Stimulated activated CD4-positive, alpha-beta T cell treated with anti-CD3 and anti-CD28 coated beads, Interleukin-4, amount 100 ng/mL, for 4 hours (primary cell): Measurements from ENCODE around the gene GARNL3.

Experiments used
- DNase-seq, 2 experiments: peaks; one replicate each; pipeline ENCODE4 v3.0.0-alpha.2; 2020

GARNL3 gene, protein sequence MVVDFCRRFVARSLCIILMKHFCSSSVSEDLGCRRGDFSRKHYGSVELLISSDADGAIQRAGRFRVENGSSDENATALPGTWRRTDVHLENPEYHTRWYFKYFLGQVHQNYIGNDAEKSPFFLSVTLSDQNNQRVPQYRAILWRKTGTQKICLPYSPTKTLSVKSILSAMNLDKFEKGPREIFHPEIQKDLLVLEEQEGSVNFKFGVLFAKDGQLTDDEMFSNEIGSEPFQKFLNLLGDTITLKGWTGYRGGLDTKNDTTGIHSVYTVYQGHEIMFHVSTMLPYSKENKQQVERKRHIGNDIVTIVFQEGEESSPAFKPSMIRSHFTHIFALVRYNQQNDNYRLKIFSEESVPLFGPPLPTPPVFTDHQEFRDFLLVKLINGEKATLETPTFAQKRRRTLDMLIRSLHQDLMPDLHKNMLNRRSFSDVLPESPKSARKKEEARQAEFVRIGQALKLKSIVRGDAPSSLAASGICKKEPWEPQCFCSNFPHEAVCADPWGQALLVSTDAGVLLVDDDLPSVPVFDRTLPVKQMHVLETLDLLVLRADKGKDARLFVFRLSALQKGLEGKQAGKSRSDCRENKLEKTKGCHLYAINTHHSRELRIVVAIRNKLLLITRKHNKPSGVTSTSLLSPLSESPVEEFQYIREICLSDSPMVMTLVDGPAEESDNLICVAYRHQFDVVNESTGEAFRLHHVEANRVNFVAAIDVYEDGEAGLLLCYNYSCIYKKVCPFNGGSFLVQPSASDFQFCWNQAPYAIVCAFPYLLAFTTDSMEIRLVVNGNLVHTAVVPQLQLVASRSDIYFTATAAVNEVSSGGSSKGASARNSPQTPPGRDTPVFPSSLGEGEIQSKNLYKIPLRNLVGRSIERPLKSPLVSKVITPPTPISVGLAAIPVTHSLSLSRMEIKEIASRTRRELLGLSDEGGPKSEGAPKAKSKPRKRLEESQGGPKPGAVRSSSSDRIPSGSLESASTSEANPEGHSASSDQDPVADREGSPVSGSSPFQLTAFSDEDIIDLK

GRCh38 chr9:127264462-127265219, at the start of gene GARNL3:
TSS of gene GARNL3 (plus strand) at chr9:127264774. CDS start at chr9:127264878, 104 bp downstream.
- DNase-seq = no peak

- no peak for DNase-seq
Measured at GRCh38 chr9:127215268-127216209, 49.0 kb upstream of the GARNL3 start.

DNA sequence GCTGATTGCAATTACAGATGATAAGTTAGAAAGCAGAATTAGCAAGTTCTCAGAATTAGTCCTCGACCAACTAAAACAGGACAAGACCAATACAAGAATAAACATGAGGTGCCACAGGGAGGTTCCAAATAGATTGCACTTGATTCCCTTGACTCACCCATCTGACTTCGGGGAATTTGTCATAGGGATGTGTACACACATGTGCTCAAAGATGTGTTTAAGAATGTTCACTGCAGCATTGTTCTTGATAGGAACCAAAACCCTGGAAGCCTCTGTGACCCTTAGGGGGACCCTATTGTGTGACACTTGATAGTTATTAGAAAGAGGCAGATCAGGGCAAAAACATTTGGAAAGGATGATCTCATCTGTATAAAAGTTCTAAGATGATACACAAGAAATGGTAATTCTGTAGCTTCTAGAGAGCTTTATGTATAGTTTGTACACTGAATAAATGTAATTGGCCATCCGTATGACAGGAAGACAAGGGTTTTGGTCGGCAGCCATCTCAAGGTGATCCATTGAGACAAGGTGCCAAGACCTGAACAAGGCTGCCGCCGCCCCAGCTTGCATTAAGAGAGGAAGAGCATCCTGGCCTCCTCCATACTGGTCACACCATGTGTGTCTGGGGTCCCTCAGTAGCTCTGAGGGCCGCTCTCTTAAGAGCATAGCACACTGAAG, 48.2 kb upstream of the GARNL3 start:
- no peak for DNase-seq

DNA sequence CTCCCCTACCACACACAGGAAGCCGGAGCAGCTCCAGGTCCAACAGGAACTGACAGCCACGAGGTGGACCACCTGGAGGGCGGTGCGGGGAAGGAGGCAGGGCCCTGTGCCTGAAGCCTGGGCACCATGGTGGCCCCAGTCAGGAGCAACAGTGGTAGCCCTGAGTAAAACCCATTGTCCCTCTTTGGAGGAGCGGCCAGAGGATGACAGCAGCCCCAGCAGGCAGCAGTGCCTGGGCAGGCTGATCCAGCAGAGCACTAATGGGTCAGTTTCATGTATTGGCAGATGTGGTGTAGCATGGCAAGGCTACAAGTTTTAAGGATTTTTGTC, 47.7 kb upstream of the GARNL3 start:
- no peak for DNase-seq

DNA sequence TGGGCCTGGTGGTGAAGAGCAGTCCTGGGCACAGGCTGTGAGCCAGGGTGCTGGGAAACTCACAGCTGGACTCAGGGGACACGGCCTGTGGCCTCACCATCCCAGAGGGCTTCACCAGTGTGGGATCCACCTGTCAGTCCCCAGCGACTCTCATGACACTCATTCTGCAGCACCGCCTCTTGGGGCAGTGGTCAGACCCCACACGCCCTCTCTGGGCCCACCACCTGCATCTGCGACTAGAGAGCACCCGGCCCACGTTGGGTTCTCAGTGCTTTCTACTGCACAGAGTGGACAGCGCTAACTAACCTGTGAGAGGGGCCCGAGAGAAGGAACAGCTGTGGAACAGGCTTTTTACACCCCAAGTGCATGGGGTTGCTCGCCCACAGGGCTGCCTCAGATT, 45.8 kb upstream of the GARNL3 start:
- no peak for DNase-seq

DNA sequence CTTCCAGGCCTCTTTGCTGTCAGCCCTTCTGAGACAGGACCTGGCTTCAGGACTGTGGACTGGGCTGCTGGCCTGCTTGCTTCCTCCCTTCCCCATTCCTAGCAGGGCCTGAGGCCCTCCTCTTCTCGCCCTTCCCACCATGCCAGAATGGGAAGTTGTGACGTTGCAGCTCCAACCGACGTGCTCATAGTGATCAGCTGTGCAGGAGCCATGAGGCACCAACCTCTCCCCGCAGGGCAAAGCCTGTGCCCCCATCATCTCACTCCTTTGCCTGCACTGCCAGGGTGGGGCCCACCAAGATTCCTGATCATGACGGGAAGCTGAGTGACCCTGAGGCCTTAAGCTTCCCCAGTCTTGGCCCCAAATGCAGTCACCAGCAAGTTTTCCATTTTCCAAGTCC, 45.1 kb upstream of the GARNL3 start:
- DNase-seq = no peak

- no peak for DNase-seq
Measured at GRCh38 chr9:127221695-127222094, 42.9 kb upstream of the GARNL3 start.

GRCh38 chr9:127222388-127223095, 42.0 kb upstream of the GARNL3 start:
- no peak for DNase-seq

DNA sequence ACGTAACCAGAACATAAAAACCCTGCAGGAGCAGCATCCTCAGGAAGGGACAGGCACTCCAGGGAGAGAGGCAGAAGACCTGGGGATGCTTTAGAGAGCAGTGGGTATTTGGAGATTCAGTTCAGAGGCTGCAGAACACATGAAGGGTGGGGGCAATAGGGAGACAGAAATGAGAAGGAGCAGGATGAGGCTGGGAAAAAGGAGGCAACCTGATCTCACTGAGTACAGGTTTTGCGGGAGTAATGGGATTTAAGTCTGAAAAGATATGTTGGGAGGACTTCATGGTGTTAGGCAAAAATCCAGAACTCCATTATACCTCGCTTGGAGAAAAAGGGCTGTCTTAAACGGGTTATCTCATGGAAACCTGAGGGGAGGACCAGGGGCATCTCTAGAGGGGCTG, 41.3 kb upstream of the GARNL3 start:
- no peak for DNase-seq

DNA sequence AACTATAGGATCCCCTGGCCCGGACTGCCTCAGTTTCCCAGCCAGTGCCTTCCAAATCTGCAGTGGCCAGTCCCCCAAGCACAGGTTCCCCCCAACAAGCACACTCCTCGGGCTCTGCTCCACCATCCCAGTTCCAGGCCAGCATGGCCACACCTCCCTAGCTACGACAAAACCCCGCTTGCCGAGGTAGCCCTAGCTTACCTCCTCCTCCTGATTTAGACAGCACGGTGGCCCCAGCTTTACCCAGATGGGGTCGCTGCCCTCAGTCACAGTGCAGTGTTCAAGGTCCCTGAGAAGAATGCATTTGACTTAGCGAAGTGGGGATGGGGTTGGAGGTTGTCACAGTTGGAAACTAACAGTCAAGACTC, 40.8 kb upstream of the GARNL3 start:
- no peak for DNase-seq

DNA sequence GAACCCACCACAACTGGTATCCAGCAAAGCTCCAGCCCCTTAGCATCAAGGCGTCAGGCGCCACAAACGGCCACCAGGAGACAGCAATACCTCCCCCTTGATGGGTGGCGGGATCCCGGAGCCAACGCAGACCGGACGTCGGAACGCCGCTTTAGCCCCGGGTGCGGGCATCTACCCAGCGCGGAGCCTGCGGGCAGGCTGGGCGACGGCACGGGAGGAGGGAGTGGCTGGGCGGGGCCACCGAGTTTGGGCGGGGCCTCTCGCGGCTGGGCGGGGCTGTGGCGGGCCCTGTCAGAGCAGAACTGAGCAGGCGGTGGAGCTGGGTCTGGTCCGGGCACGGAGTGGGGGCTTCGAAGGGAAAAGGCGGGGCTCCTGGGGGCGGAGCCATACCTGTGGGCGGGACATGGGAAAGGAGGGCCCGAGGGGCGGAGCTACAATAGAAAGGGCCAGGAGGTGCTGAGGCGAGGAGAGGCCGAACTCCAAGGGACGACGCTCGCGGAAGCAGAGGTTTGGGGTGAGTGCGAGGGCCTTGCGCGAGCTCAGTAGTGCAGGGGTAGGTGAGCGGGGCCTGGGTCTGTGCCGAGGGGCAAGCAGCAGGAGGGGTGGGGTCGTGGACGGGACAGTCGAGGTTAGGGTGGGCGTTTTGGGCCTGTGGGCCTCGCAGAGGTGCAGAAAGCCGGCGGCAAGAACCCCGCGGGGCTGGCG, 40.2 kb upstream of the GARNL3 start:
- DNase-seq = peak; percentile 81 to 85

- DNase-seq = peak; percentile 93 to 94
Measured at GRCh38 chr9:127224883-127225739, 39.5 kb upstream of the GARNL3 start.

DNA sequence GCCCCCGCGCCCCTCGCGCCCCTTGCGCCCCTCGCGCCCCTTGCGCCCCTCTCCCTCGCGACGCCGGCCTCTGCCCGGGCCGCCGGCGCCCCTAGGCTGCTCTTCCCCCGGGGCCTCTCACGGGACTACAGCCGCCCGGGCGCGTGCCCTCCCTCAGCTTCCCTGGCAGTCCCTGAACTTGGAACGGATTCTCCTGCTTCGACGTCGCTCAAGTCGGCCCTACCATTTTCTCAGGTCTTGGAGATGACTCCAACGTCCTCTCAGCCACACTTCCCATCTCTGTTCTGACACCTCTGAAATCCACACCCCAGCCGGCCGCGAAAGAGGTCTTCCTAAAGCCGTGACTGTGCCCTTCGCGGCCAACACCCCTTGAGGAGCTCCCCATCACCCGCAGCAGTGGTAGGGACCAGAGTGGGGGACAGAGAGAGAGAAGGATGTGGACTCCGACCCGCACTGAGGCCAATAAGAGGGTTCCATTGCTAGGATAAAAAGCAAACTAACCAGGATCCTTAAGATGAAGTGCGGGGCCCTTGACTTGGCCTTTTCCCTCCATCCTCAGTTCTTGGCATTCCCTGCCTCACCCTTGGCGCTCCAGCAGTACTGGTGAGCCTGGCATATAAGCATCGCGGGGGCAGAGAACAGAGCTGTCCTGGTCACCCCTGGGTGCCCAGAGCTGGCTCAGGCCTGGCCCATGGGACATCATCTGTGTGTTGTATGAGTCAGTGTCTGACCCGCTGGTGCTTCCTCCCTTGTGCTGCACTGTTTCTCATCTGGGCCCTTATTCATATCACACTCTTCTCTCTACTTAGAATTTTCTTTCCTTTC, 38.6 kb upstream of the GARNL3 start:
- no peak for DNase-seq

DNA sequence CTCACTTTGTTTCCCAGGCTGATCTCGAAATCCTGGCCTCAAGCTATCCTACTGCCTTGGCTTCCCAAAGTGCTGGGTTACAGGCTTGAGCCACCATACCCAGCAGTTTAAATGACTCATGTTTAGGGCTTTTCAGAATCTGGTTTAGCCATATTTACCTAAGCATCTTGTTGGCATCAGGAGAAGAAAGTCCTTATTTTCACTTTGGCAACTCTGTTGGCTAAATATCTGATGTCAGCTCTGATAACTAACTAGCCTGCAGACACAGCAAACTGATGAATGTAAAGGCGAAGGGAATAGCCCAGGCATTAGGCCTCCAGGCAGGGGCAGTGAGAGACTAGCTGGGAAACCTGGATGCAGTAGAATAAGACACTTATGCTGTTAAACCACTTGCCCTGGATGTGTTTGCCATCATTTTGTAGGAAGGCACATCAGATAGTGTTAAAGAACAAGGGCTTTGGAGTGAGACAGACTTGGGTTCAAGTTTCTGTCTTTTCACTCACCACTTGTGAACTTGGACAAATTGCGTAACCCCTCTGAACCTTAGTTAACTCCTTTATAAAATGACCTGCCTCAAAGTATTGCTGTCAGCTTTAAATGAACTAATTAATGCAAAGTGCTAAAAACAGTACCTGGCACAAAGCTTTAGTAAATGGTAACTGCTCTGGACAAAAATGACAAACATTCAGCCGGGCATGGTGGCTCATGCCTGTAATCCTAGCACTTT, 34.7 kb upstream of the GARNL3 start:
- no peak for DNase-seq

- DNase-seq = no peak
Measured at GRCh38 chr9:127231666-127232065, 32.9 kb upstream of the GARNL3 start.

DNA sequence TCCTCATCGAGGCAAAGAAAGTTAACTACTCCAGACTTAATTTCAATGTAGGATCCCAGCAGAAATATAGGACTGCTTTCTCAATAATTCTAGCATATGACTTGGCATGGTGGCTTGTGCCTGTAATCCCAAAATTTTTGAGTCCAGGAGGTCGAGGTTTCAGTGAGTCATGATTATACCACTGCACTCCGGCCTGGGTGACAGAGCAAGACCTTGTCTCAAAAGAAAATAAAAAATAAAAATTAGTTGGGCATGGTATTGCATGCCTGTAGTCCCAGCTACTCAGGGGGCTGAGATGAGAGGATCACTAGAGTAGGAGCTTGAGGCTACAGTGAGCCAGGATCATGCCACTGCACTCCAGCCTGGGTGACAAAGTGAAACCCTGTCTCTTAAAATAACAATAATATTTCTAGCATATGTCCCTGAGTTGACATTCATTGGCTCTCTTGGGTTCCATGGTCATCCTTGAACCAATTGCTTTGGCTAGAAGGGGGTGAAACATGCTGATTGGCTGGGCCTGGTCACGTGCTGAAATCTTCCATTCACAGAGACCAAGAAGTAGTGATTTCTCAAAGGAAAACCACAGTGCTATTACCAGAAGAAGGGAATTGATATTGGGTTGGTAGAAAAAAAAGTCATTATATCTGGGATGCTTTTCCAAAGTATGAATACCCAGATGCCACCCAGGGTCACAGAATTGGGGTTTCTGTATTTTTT, 31.6 kb upstream of the GARNL3 start:
- no peak for DNase-seq

DNA sequence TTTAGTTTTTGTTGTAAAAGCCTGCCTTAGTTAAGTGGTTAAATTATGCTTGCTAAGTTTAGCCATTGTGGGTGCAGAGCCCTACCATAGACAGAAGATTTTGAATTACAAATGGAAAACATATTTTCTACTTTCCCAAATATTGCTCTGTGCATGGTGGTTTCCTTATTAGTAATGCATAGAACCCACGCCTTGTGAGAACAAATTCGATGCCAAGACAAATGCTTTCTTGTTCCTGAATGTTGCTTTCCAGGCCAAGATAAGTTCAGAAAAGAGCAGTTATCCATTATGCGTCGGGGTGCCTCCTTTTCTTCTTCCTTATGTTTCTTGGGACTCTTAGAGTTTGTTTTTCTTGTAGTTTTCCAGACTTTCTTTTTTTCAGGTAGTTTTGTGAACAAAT, 31.0 kb upstream of the GARNL3 start:
- no peak for DNase-seq
